ENCODE results near the gene PRRC2B. TPM values are rescaled to one million over a fixed set of nuclear protein-coding genes. Genes with fewer than 3 reads are reported as not detected.
"Not testable (repeated sequence)": the region's sequence is repeated elsewhere in the genome, so short reads cannot be mapped to it uniquely, and the experiment has no call there.

PRRC2B gene
- total RNA-seq: 10 to 100 TPM; 29.3 to 44.3 TPM
- 10 to 100 TPM; 10.3 to 24.7 TPM for polyA plus RNA-seq

DNA sequence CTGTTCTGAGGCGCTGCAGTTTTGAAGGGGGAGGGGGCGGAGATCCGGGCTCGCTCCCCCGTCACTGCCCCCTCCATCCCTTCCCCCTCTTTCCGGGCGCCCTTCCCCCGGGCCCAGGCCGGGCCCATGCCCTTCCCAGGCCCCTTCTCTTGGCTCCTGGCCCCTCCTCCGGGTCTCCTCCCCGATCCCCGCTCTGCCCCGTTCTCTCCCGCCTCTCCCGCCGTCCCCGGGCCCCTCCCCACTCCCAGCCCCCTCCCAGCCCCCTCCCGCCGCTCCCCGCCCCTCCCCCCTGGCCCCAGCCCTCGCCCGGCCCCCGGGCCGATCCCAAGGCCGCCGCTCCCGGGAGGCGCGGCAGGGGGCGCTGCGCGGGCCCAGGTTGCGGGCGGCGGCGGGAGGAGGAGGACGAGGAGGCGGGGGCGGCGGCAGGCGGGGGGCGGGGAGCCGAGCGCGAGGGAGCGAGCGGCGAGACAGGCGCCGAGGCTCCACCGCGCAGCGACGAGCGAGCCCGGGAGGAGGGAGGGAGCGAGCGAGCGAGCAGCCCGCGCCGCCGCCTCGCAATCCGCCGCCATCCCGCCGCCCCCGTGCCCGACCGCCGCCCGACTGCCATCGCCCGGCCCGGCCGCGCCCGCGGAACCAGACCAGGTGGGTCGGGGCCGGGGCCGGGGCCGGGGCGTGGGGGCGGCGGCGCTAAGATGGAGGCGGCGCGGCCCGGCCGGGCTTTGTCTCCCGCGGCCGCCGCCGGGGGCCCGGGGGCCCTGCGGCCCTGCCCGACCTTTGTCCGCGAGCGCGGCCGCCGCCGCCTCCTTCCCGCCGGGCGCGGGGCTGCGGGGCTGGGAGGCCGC is at the start of gene PRRC2B:
Gene PRRC2B (plus strand): TSS at position 465 of the 842 bp plus-strand sequence. CDS start 36,059 bp downstream, outside the sequence.
- H3K27me3 ChIP-seq (ENCODE audit: control insufficient read depth in 4 of 4, insufficient read depth in 4 of 4, low read length in 3 of 4): no peaks in the 10 kb centered on the region
- no peaks in the 10 kb centered on the region for H3K36me3 ChIP-seq (ENCODE audit: control insufficient read depth in 4 of 4, insufficient read depth in 3 of 4, low read depth in 1 of 4, low read length in 3 of 4)
- H3K9me3 ChIP-seq (ENCODE audit: control insufficient read depth in 4 of 4, low read length in 3 of 4): no peaks in the 10 kb centered on the region
- DNase-seq (ENCODE audit: low spot score): peak; percentile 86
- under 1% methylated on average over 114 of the region's 114 CpGs for WGBS
- no peak for TF ChIP-seq FOXA2 (IDR thresholded peaks at IDR 0.05)
- peak; percentile 18 for TF ChIP-seq YY1 (IDR thresholded peaks at IDR 0.05)
- TF ChIP-seq, protein P1, sequence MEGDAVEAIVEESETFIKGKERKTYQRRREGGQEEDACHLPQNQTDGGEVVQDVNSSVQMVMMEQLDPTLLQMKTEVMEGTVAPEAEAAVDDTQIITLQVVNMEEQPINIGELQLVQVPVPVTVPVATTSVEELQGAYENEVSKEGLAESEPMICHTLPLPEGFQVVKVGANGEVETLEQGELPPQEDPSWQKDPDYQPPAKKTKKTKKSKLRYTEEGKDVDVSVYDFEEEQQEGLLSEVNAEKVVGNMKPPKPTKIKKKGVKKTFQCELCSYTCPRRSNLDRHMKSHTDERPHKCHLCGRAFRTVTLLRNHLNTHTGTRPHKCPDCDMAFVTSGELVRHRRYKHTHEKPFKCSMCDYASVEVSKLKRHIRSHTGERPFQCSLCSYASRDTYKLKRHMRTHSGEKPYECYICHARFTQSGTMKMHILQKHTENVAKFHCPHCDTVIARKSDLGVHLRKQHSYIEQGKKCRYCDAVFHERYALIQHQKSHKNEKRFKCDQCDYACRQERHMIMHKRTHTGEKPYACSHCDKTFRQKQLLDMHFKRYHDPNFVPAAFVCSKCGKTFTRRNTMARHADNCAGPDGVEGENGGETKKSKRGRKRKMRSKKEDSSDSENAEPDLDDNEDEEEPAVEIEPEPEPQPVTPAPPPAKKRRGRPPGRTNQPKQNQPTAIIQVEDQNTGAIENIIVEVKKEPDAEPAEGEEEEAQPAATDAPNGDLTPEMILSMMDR (IDR thresholded peaks at IDR 0.05; ENCODE audit: low read depth, low read length, missing input control): peak; percentile 52
- peak; percentile 5 for TF ChIP-seq SP1 (IDR thresholded peaks at IDR 0.05)
- TF ChIP-seq HNF4A (conservative IDR thresholded peaks at IDR 0.05): peak in 1 of 2 donors; percentile 5
- TF ChIP-seq FOXA1 (IDR thresholded peaks at IDR 0.05): no peak
- TF ChIP-seq RAD21 (IDR thresholded peaks at IDR 0.05): peak in 1 of 2 donors; percentile 20
- peak within 1 kb of the TSS; percentile 64 to 95 for H3K9ac ChIP-seq (ENCODE audit: low read depth in 1 of 2, low read length in 2 of 2)
- H3K4me1 ChIP-seq (ENCODE audit: control insufficient read depth in 4 of 4, insufficient read depth in 4 of 4, low read length in 3 of 4): peaks cover 20 to 57% (median 46%) of the 10 kb centered on the region in 4 donors
- peak within 1 kb of the TSS; percentile 76 to 93 (median 76) for H3K4me3 ChIP-seq (ENCODE audit: low read depth in 1 of 3, low read length in 3 of 3)
- peak within 1 kb of the TSS; percentile 90 to 93 for H3K27ac ChIP-seq (ENCODE audit: low read depth in 1 of 2, low read length in 2 of 2)

DNA sequence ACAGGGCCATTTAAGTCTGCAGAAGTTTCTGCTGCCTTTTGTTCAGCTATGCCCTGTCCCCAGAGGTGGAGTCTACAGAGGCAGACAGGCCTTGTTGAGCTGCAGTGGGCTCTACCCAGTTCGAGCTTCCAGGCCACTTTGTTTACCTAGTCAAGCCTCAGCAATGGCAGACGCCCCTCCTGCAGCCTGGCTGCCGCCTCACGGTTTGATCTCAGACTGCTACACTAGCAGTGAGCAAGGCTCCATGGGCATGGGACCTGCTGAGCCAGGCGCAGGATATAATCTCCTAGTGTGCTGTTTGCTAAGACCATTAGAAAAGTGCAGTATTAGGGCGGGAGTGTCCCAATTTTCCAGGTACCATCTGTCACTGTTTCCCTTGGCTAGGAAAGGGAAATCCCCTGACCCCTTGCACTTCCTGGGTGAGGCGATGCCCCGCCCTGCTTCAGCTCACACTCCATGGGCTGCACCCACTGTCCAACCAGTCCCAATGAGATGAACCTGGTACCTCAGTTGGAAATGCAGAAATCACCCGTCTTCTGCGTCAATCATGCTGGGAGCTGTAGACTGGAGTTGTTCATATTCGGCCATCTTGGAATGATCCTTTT is 48.9 kb upstream of the PRRC2B start:
- H3K4me3 ChIP-seq (ENCODE audit: low read depth in 1 of 3, low read length in 3 of 3); H3K27ac ChIP-seq (ENCODE audit: low read depth in 1 of 2, low read length in 2 of 2); H3K9ac ChIP-seq (ENCODE audit: low read depth in 1 of 2, low read length in 2 of 2); H3K27me3 ChIP-seq (ENCODE audit: control insufficient read depth in 4 of 4, insufficient read depth in 4 of 4, low read length in 3 of 4); H3K9me3 ChIP-seq (ENCODE audit: control insufficient read depth in 4 of 4, low read length in 3 of 4); DNase-seq (ENCODE audit: low spot score); H3K36me3 ChIP-seq (ENCODE audit: control insufficient read depth in 4 of 4, insufficient read depth in 3 of 4, low read depth in 1 of 4, low read length in 3 of 4); H3K4me1 ChIP-seq (ENCODE audit: control insufficient read depth in 4 of 4, insufficient read depth in 4 of 4, low read length in 3 of 4): not testable (repeated sequence)
- 90% methylated on average over 11 of the region's 11 CpGs for WGBS

DNA sequence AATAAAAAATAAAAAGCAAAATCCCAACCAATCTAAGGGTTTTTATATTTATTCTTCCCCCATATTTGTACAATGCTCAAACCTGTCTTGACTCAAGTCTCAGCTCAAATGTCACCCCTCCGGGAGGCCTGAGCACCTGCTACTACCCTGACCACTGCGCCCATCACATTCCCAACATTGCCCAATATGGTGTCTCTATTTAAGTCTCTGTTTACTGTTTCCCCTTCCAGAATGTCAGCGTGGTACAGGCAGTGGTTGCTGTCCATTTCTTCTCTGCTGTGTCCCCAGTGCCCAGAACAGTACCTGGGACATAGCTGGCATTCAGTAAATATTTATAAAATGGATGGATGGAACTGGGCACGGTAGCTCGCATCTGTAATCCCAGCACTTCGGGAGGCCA is 47.3 kb upstream of the PRRC2B start:
- DNase-seq (ENCODE audit: low spot score): no peak
- H3K9ac ChIP-seq (ENCODE audit: low read depth in 1 of 2, low read length in 2 of 2): no peak overlapping the region
- H3K27me3 ChIP-seq (ENCODE audit: control insufficient read depth in 4 of 4, insufficient read depth in 4 of 4, low read length in 3 of 4): no peaks in the 10 kb centered on the region
- WGBS: 96% methylated on average over 6 of the region's 6 CpGs
- H3K36me3 ChIP-seq (ENCODE audit: control insufficient read depth in 4 of 4, insufficient read depth in 3 of 4, low read depth in 1 of 4, low read length in 3 of 4): no peaks in the 10 kb centered on the region
- H3K9me3 ChIP-seq (ENCODE audit: control insufficient read depth in 4 of 4, low read length in 3 of 4): no peaks in the 10 kb centered on the region
- H3K4me1 ChIP-seq (ENCODE audit: control insufficient read depth in 4 of 4, insufficient read depth in 4 of 4, low read length in 3 of 4): peaks cover 0 to 6% (median 3%) of the 10 kb centered on the region in 4 donors
- H3K27ac ChIP-seq (ENCODE audit: low read depth in 1 of 2, low read length in 2 of 2): no peak overlapping the region
- no peak overlapping the region for H3K4me3 ChIP-seq (ENCODE audit: low read depth in 1 of 3, low read length in 3 of 3)
- no peak for TF ChIP-seq JUND (IDR thresholded peaks at IDR 0.05)
- TF ChIP-seq, protein P2, sequence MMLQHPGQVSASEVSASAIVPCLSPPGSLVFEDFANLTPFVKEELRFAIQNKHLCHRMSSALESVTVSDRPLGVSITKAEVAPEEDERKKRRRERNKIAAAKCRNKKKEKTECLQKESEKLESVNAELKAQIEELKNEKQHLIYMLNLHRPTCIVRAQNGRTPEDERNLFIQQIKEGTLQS (IDR thresholded peaks at IDR 0.05): no peak
- no peak for TF ChIP-seq EGR1 (IDR thresholded peaks at IDR 0.05; ENCODE audit: low read depth in 2 of 2)
- no peak for TF ChIP-seq HNF4G (IDR thresholded peaks at IDR 0.05)
- no peak for TF ChIP-seq SP1 (IDR thresholded peaks at IDR 0.05)
- TF ChIP-seq GABPA (IDR thresholded peaks at IDR 0.05 in 1 of 2, conservative IDR thresholded peaks at IDR 0.05 in 1 of 2): no peak
- no peak for TF ChIP-seq RXRA (IDR thresholded peaks at IDR 0.05)
- TF ChIP-seq HNF4A (conservative IDR thresholded peaks at IDR 0.05): no peak
- TF ChIP-seq RAD21 (IDR thresholded peaks at IDR 0.05): no peak
- TF ChIP-seq, protein P3, sequence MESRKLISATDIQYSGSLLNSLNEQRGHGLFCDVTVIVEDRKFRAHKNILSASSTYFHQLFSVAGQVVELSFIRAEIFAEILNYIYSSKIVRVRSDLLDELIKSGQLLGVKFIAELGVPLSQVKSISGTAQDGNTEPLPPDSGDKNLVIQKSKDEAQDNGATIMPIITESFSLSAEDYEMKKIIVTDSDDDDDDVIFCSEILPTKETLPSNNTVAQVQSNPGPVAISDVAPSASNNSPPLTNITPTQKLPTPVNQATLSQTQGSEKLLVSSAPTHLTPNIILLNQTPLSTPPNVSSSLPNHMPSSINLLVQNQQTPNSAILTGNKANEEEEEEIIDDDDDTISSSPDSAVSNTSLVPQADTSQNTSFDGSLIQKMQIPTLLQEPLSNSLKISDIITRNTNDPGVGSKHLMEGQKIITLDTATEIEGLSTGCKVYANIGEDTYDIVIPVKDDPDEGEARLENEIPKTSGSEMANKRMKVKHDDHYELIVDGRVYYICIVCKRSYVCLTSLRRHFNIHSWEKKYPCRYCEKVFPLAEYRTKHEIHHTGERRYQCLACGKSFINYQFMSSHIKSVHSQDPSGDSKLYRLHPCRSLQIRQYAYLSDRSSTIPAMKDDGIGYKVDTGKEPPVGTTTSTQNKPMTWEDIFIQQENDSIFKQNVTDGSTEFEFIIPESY (IDR thresholded peaks at IDR 0.05): no peak
- TF ChIP-seq, protein P4, sequence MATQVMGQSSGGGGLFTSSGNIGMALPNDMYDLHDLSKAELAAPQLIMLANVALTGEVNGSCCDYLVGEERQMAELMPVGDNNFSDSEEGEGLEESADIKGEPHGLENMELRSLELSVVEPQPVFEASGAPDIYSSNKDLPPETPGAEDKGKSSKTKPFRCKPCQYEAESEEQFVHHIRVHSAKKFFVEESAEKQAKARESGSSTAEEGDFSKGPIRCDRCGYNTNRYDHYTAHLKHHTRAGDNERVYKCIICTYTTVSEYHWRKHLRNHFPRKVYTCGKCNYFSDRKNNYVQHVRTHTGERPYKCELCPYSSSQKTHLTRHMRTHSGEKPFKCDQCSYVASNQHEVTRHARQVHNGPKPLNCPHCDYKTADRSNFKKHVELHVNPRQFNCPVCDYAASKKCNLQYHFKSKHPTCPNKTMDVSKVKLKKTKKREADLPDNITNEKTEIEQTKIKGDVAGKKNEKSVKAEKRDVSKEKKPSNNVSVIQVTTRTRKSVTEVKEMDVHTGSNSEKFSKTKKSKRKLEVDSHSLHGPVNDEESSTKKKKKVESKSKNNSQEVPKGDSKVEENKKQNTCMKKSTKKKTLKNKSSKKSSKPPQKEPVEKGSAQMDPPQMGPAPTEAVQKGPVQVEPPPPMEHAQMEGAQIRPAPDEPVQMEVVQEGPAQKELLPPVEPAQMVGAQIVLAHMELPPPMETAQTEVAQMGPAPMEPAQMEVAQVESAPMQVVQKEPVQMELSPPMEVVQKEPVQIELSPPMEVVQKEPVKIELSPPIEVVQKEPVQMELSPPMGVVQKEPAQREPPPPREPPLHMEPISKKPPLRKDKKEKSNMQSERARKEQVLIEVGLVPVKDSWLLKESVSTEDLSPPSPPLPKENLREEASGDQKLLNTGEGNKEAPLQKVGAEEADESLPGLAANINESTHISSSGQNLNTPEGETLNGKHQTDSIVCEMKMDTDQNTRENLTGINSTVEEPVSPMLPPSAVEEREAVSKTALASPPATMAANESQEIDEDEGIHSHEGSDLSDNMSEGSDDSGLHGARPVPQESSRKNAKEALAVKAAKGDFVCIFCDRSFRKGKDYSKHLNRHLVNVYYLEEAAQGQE (IDR thresholded peaks at IDR 0.05): no peak
- TF ChIP-seq YY1 (IDR thresholded peaks at IDR 0.05): no peak
- TF ChIP-seq, protein P5, sequence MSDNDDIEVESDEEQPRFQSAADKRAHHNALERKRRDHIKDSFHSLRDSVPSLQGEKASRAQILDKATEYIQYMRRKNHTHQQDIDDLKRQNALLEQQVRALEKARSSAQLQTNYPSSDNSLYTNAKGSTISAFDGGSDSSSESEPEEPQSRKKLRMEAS (IDR thresholded peaks at IDR 0.05): no peak
- TF ChIP-seq FOXA1 (IDR thresholded peaks at IDR 0.05): no peak
- no peak for TF ChIP-seq TAF1 (conservative IDR thresholded peaks at IDR 0.05)

All from liver (tissue), 9 donors.